H9 (cell line): Measurements from ENCODE around the gene MLANA. TPM values are rescaled to one million over a fixed set of nuclear protein-coding genes. Genes with fewer than 3 reads are reported as not detected.
"Not testable (repeated sequence)": the region's sequence is repeated elsewhere in the genome, so short reads cannot be mapped to it uniquely, and the experiment has no call there.

Experiments
- DNase-seq: peaks from one replicate; pipeline ENCODE4 v3.0.0-alpha.2; 2017
- H2AFZ ChIP-seq: one replicate; pipeline ENCODE4 v1.6.1; 2013; ENCODE audit warnings: mild to moderate bottlenecking, low read length, control low read depth, moderate library complexity
- H2AK5ac ChIP-seq: 2 replicates; pipeline ENCODE4 v1.6.1; 2013; ENCODE audit warnings: low read length, control low read depth, mixed read lengths; ENCODE audit not compliant: insufficient read length
- H2BK120ac ChIP-seq: one replicate; pipeline ENCODE4 v1.6.1; 2013; ENCODE audit warnings: low read depth, mild to moderate bottlenecking, low read length, control low read depth, inconsistent platforms; ENCODE audit not compliant: poor library complexity, severe bottlenecking
- H2BK12ac ChIP-seq: 2 replicates; pipeline ENCODE4 v1.6.1; 2013; ENCODE audit warnings: low read length, control low read depth, mixed read lengths, low read depth; ENCODE audit not compliant: insufficient read length
- H2BK15ac ChIP-seq: 2 replicates; pipeline ENCODE4 v1.6.1; 2013; ENCODE audit warnings: low read depth, low read length, control low read depth
- H2BK20ac ChIP-seq: one replicate; pipeline ENCODE4 v1.6.1; 2013; ENCODE audit warnings: low read depth, mild to moderate bottlenecking, low read length, control low read depth, inconsistent platforms; ENCODE audit not compliant: poor library complexity, severe bottlenecking
- H2BK5ac ChIP-seq: 2 replicates; pipeline ENCODE4 v1.6.1; 2013; ENCODE audit warnings: low read length, control low read depth, mixed read lengths; ENCODE audit not compliant: insufficient read length
- H3K14ac ChIP-seq: 2 replicates; pipeline ENCODE4 v1.6.1; 2013; ENCODE audit warnings: low read length, control low read depth; ENCODE audit not compliant: insufficient read depth
- H3K18ac ChIP-seq: 2 replicates; pipeline ENCODE4 v1.6.1; 2013; ENCODE audit warnings: low read depth, mild to moderate bottlenecking, mixed read lengths, low read length, control low read depth; ENCODE audit not compliant: insufficient read length
- H3K23ac ChIP-seq: 2 replicates; pipeline ENCODE4 v1.6.1; 2013; ENCODE audit warnings: low read length, control low read depth, mixed read lengths, low read depth; ENCODE audit not compliant: insufficient read length
- H3K23me2 ChIP-seq: 2 replicates; pipeline ENCODE4 v1.6.1; 2013; ENCODE audit warnings: low read depth, mild to moderate bottlenecking, mixed read lengths, low read length, control low read depth; ENCODE audit not compliant: insufficient read length, poor library complexity, severe bottlenecking
- H3K27ac ChIP-seq: 2 replicates; pipeline ENCODE4 v1.5.1; 2013; ENCODE audit warnings: low read length, control low read depth, mixed read lengths, low read depth; ENCODE audit not compliant: insufficient read length
- H3K27me3 ChIP-seq: 2 replicates; pipeline ENCODE4 v1.6.1; 2013; ENCODE audit warnings: low read length, control low read depth, inconsistent platforms; ENCODE audit not compliant: insufficient read depth
- H3K4ac ChIP-seq: 2 replicates; pipeline ENCODE4 v1.6.1; 2013; ENCODE audit warnings: low read depth, mild to moderate bottlenecking, control low read depth, inconsistent platforms, low read length, moderate library complexity
- H3K4me1 ChIP-seq: 2 replicates; pipeline ENCODE4 v1.6.1; 2013; ENCODE audit warnings: low read length, control low read depth, inconsistent platforms; ENCODE audit not compliant: insufficient read depth
- H3K4me2 ChIP-seq: 2 replicates; pipeline ENCODE4 v1.6.1; 2013; ENCODE audit warnings: low read length, control low read depth, mixed read lengths; ENCODE audit not compliant: insufficient read length, insufficient read depth
- H3K56ac ChIP-seq: 2 replicates; pipeline ENCODE4 v1.6.1; 2013; ENCODE audit warnings: low read depth, mild to moderate bottlenecking, mixed read lengths, low read length, control low read depth; ENCODE audit not compliant: insufficient read length
- H3K79me1 ChIP-seq: 2 replicates; pipeline ENCODE4 v1.6.1; 2013; ENCODE audit warnings: low read depth, mild to moderate bottlenecking, moderate library complexity, low read length, control low read depth, inconsistent platforms; ENCODE audit not compliant: insufficient read depth, poor library complexity, severe bottlenecking
- H3K79me2 ChIP-seq: 2 replicates; pipeline ENCODE4 v1.6.1; 2013; ENCODE audit warnings: low read length, control low read depth, inconsistent platforms; ENCODE audit not compliant: insufficient read depth
- H3K9ac ChIP-seq: 2 replicates; pipeline ENCODE4 v1.6.1; 2013; ENCODE audit warnings: low read length, control low read depth, mixed read lengths; ENCODE audit not compliant: insufficient read length; ENCODE audit errors: extremely low read depth
- H3K9me3 ChIP-seq: one replicate; pipeline ENCODE4 v1.6.1; 2013; ENCODE audit warnings: low read depth, low read length, inconsistent platforms; ENCODE audit not compliant: control insufficient read depth
- H3T11ph ChIP-seq: one replicate; pipeline ENCODE4 v1.6.1; 2013; ENCODE audit warnings: mild to moderate bottlenecking, low read length, control low read depth, inconsistent platforms
- H4K20me1 ChIP-seq: one replicate; pipeline ENCODE4 v1.6.1; 2013; ENCODE audit not compliant: control insufficient read depth, insufficient read length, insufficient read depth
- H4K5ac ChIP-seq: 2 replicates; pipeline ENCODE4 v1.6.1; 2013; ENCODE audit warnings: low read depth, mild to moderate bottlenecking, mixed read lengths, low read length, control low read depth; ENCODE audit not compliant: insufficient read length
- H4K8ac ChIP-seq: replicated peaks from 2 replicates; pipeline ENCODE4 v1.6.1; 2013; ENCODE audit warnings: low read length, control low read depth, mixed read lengths, low read depth; ENCODE audit not compliant: insufficient read length
- H4K91ac ChIP-seq: 2 replicates; pipeline ENCODE4 v1.6.1; 2013; ENCODE audit warnings: low read depth, mild to moderate bottlenecking, moderate library complexity, mixed read lengths, low read length, control low read depth; ENCODE audit not compliant: insufficient read length
- H3K27ac Mint-ChIP-seq, 3 experiments: 2 replicates in 2 of 3; 3 replicates in 1 of 3; pipeline ENCODE4 v1.8.0; 2020 to 2021; ENCODE audit warnings: mixed read lengths in 3 of 3, mild to moderate bottlenecking in 1 of 3, moderate library complexity in 1 of 3
- H3K27me3 Mint-ChIP-seq: 2 replicates; pipeline ENCODE4 v1.8.0; 2021; ENCODE audit warnings: low read depth, mild to moderate bottlenecking, moderate library complexity, mixed read lengths
- H3K36me3 Mint-ChIP-seq, 3 experiments: 2 replicates in 2 of 3; 3 replicates in 1 of 3; pipeline ENCODE4 v1.8.0; 2020 to 2021; ENCODE audit warnings: low read depth in 3 of 3, mixed read lengths in 3 of 3; ENCODE audit not compliant: insufficient read depth in 1 of 3
- H3K4me1 Mint-ChIP-seq, 2 experiments: 2 replicates each; pipeline ENCODE4 v1.8.0; 2020; ENCODE audit warnings: mixed read lengths in 2 of 2
- H3K4me3 Mint-ChIP-seq, 2 experiments: 2 replicates in 1 of 2; 3 replicates in 1 of 2; pipeline ENCODE4 v1.8.0; 2020 to 2021; ENCODE audit warnings: mild to moderate bottlenecking in 2 of 2, mixed read lengths in 2 of 2, moderate library complexity in 1 of 2
- H3K9me3 Mint-ChIP-seq, 2 experiments: 2 replicates in 1 of 2; 3 replicates in 1 of 2; pipeline ENCODE4 v1.8.0; 2020; ENCODE audit warnings: mild to moderate bottlenecking in 2 of 2, mixed read lengths in 2 of 2, moderate library complexity in 1 of 2
- WGBS: extraction: QIAGEN DNeasy Blood & Tissue Kit; methylation state at CpG from one replicate; pipeline ENCODE4 v1.1.7; 2013; ENCODE audit warnings: missing lambda C conversion rate, low lambda C conversion rate, mixed read lengths; ENCODE audit not compliant: insufficient read length; ENCODE audit errors: extremely low coverage; 5-methylcytosine and 5-hydroxymethylcytosine counted together
- total RNA-seq: library from RNA; stranded (reverse); gene quantifications from 2 replicates; pipeline ENCODE4 v1.2.1, GENCODE V29; 2021
- TF ChIP-seq, protein P1 (sequence below): fragments of 200-600 bp; sonication (generic); conservative IDR thresholded peaks from 3 replicates; pipeline ENCODE4 v1.8.0; 2021; ENCODE audit warnings: antibody characterized with exemption, mild to moderate bottlenecking

The MLANA gene
- total RNA-seq, 1 experiment from 2014 or later, result not detected

DNA sequence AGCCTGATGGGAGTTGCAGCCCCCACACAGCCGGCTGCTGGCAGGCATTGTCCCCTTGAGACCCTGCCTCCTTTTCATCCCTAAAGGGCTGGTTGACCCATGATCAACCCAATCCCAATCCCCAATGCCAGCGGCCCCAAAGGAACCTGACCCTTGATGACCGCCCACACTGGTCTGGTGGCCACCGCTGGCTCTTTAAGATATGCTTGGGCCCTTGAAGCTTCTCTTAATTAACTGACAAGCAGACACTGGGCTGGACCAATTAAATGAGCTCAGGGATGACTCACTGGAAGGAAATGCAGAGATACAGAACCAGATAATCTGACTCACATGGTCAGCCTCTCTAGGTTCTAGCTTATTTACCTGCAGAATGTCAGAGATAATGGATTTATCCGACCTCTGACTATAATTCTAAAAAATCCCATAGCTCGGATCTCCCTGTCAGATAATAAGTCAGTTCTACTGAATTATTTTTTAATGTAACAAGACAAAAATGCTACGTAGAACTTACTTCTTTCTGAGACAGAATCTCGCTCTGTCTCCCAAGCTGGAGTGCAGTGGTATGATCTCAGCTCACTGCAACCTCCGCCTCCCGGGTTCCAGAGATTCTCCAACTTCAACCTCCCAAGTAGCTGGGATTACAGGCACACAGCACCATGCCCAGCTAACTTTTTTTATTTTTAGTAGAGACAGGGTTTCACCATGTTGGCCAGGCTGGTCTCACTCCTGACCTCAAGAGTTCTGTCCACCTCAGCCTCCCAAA, 11.1 kb upstream of the MLANA start:
- H3K23ac ChIP-seq, result no peak overlapping the region
- H3K4me1 Mint-ChIP-seq, result peaks cover 0 to 4% of the 10 kb centered on the region in 2 experiments; a peak in 1 of 4 replicates
- DNase-seq, result no peak

DNA sequence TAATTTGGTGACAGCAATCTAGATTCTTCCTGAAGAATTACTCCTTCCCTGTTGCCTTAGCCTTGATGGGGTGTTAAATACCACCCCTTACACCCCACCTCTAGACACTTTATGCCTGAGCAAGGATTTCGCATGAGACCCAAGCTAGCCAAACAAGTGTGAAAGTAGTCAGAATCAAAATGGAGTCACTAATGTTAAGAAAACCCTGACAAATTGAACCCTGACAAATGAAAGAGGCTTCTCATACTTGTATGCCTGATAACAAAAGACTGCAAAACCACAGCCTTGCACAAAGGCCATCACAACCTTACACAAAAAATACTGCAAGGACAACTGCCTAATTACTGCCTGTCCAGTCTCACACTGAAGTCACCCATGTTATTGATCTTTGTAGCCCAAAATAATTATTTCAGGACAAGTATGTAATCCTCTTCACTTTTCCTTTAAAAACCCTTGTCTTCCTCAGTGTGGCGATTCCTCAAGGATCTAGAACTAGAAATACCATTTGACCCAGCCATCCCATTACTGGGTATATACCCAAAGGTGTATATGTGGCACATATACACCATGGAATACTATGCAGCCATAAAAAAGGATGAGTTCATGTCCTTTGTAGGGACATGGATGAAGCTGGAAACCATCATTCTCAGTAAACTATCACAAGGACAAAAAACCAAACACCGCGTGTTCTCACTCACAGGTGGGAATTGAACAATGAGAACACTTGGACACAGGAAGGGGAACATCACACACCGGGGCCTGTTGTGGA, 8.3 kb upstream of the MLANA start:
- not testable (repeated sequence) for H3K4me2 ChIP-seq, H2BK120ac ChIP-seq, H3T11ph ChIP-seq, H3K79me2 ChIP-seq, H3K14ac ChIP-seq, H3K27me3 Mint-ChIP-seq, H3K4ac ChIP-seq, H3K4me1 Mint-ChIP-seq, H3K27ac Mint-ChIP-seq, H2AK5ac ChIP-seq, H3K79me1 ChIP-seq, H2BK12ac ChIP-seq, H3K23ac ChIP-seq, H4K20me1 ChIP-seq, H3K9me3 ChIP-seq, H3K23me2 ChIP-seq, H2BK20ac ChIP-seq, H3K4me3 Mint-ChIP-seq, H2BK15ac ChIP-seq, H4K91ac ChIP-seq, H3K18ac ChIP-seq, H3K27ac ChIP-seq, H3K27me3 ChIP-seq, H3K9ac ChIP-seq, H2BK5ac ChIP-seq, H4K8ac ChIP-seq, H3K36me3 Mint-ChIP-seq, H4K5ac ChIP-seq, H3K4me1 ChIP-seq, H3K56ac ChIP-seq, DNase-seq, H2AFZ ChIP-seq, H3K9me3 Mint-ChIP-seq
- WGBS, result no CpG with 5 or more reads among the region's 5 CpGs

More for the DNA sequence above, 11.1 kb upstream of the MLANA start:
- H2AFZ ChIP-seq, result no peak overlapping the region
- no peak overlapping the region for H3K27ac Mint-ChIP-seq
- H2BK15ac ChIP-seq, result no peak overlapping the region
- H3K79me2 ChIP-seq, result no peaks in the 10 kb centered on the region
- H3K18ac ChIP-seq, result no peak overlapping the region
- no peak overlapping the region for H4K5ac ChIP-seq
- no peak overlapping the region for H3K27ac ChIP-seq
- WGBS, result no CpG with 5 or more reads among the region's 10 CpGs
- no peak overlapping the region for H3T11ph ChIP-seq
- no peak overlapping the region for H3K56ac ChIP-seq
- H2BK120ac ChIP-seq, result no peak overlapping the region
- H3K9me3 Mint-ChIP-seq, result peaks cover 2 to 3% of the 10 kb centered on the region in 2 experiments; a peak in 2 of 5 replicates
- no peaks in the 10 kb centered on the region for H3K27me3 ChIP-seq
- no peak overlapping the region for H2BK20ac ChIP-seq
- H3K14ac ChIP-seq, result no peak overlapping the region
- H2BK5ac ChIP-seq, result no peak overlapping the region
- no peaks in the 10 kb centered on the region for H3K9me3 ChIP-seq
- no peak overlapping the region for H3K4me2 ChIP-seq
- no peak overlapping the region for H2BK12ac ChIP-seq
- TF ChIP-seq, protein P1, sequence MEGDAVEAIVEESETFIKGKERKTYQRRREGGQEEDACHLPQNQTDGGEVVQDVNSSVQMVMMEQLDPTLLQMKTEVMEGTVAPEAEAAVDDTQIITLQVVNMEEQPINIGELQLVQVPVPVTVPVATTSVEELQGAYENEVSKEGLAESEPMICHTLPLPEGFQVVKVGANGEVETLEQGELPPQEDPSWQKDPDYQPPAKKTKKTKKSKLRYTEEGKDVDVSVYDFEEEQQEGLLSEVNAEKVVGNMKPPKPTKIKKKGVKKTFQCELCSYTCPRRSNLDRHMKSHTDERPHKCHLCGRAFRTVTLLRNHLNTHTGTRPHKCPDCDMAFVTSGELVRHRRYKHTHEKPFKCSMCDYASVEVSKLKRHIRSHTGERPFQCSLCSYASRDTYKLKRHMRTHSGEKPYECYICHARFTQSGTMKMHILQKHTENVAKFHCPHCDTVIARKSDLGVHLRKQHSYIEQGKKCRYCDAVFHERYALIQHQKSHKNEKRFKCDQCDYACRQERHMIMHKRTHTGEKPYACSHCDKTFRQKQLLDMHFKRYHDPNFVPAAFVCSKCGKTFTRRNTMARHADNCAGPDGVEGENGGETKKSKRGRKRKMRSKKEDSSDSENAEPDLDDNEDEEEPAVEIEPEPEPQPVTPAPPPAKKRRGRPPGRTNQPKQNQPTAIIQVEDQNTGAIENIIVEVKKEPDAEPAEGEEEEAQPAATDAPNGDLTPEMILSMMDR, result no peak
- H3K4me1 ChIP-seq, result no peaks in the 10 kb centered on the region
- H3K79me1 ChIP-seq, result no peaks in the 10 kb centered on the region
- H3K4me3 Mint-ChIP-seq, result no peak overlapping the region
- no peak overlapping the region for H4K8ac ChIP-seq
- H3K27me3 Mint-ChIP-seq, result no peaks in the 10 kb centered on the region
- H4K20me1 ChIP-seq, result no peaks in the 10 kb centered on the region
- H3K36me3 Mint-ChIP-seq, result no peaks in the 10 kb centered on the region
- no peaks in the 10 kb centered on the region for H3K23me2 ChIP-seq
- H2AK5ac ChIP-seq, result no peak overlapping the region
- H3K9ac ChIP-seq, result no peak overlapping the region
- H3K4ac ChIP-seq, result no peak overlapping the region
- no peak overlapping the region for H4K91ac ChIP-seq
